OCI-LY3 (cell line): ENCODE data around the gene ZNF853.

Experiments used
- EZH2phosphoT487 ChIP-seq: fragments of 200-600 bp; shearing (Covaris generic); IDR thresholded peaks from 2 replicates; pipeline ENCODE4 v1.6.1; 2018; ENCODE audit warnings: antibody characterized with exemption, mixed run types, low read depth
- TF ChIP-seq, protein P1 (sequence below): fragments of 200-600, 300-600 bp; sonication (generic); IDR thresholded peaks from 2 replicates; pipeline ENCODE4 v1.5.1; 2014; ENCODE audit warnings: antibody characterized with exemption, low read length, low read depth

DNA sequence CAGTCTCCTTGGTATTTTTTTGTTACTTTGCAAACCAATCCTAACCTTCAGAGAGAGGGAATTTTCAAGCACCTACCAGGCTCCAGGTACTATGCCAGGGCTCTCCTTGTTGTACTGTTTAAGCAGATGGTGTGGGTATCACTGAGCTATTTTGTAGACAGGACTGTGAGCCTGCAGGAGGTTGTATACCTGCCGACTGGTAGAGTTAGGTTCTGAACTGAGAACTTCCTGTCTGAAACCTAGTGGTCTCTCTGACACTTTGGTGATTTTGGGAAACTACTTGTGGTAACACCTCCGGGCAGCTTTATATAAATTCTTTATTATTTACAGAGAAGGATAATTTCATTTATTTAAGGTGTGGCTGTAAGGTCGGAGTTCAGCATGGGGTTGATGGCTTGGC lies 4.6 kb downstream of the ZNF853 start:
- TF ChIP-seq, protein P1, sequence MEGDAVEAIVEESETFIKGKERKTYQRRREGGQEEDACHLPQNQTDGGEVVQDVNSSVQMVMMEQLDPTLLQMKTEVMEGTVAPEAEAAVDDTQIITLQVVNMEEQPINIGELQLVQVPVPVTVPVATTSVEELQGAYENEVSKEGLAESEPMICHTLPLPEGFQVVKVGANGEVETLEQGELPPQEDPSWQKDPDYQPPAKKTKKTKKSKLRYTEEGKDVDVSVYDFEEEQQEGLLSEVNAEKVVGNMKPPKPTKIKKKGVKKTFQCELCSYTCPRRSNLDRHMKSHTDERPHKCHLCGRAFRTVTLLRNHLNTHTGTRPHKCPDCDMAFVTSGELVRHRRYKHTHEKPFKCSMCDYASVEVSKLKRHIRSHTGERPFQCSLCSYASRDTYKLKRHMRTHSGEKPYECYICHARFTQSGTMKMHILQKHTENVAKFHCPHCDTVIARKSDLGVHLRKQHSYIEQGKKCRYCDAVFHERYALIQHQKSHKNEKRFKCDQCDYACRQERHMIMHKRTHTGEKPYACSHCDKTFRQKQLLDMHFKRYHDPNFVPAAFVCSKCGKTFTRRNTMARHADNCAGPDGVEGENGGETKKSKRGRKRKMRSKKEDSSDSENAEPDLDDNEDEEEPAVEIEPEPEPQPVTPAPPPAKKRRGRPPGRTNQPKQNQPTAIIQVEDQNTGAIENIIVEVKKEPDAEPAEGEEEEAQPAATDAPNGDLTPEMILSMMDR: no peak
- no peak for TF ChIP-seq EZH2phosphoT487
